Muscle of back (tissue), 11 donors: ENCODE measurements around the gene FYN. TPM values are rescaled to one million over a fixed set of nuclear protein-coding genes. Genes with fewer than 3 reads are reported as not detected.
"Not testable (repeated sequence)": the region's sequence is repeated elsewhere in the genome, so short reads cannot be mapped to it uniquely, and the experiment has no call there.

Experiments
- DNase-seq, 3 donors: peaks; one replicate each; pipeline versions ENCODE4 v3.0.0 to v3.0.0-alpha.2; 2013
- polyA plus RNA-seq, 10 donors: library from polyadenylated mRNA; unstranded; fragments of 120-200 nt; gene quantifications; one replicate each; pipeline ENCODE4 v1.2.1, GENCODE V29; 2013; ENCODE audit not compliant: insufficient read length in 10 of 10

The FYN gene
- polyA plus RNA-seq, 10 donors, result 119 to 184 (median 154) TPM

DNA sequence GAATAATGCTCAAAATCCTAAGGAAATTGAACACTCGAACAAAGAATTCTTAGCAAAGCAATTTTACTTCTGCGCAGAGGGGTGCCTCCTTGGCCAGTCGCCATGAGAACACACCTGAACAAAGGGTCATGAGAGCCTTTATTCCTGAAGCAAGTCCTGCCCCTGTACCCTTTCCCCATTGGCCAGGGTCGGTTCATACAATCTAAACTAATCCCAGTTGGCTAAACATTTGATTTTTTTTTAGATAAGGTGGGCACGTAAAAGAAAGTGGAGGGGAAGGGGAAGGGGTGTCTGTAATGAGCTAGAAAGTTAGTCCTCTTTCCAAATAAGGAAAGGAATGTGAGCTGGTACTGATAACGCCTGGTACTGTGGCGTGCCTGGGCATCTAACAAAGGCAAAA lies 37.9 kb downstream of the FYN start:
- not testable (repeated sequence) for DNase-seq

DNA sequence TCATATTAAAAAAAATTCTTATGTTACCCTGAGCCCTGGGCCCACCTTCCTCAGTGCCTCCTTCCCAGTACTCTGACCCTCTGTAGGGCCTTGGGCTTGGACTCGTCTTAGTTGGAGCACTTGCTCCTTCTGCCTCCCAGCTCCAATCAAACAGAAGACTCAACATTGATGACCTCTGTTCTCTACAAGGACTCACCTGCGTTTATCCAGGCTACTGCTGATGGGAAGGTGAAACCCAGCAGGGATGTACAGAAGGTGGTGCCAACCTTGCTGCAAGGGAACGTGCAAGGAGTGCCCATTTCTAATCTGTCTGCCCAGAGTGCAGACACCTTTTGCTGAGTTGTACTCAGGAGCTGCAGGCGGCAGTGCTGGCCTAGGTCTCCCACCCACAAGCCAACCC lies 38.9 kb downstream of the FYN start:
- no peak for DNase-seq

DNA sequence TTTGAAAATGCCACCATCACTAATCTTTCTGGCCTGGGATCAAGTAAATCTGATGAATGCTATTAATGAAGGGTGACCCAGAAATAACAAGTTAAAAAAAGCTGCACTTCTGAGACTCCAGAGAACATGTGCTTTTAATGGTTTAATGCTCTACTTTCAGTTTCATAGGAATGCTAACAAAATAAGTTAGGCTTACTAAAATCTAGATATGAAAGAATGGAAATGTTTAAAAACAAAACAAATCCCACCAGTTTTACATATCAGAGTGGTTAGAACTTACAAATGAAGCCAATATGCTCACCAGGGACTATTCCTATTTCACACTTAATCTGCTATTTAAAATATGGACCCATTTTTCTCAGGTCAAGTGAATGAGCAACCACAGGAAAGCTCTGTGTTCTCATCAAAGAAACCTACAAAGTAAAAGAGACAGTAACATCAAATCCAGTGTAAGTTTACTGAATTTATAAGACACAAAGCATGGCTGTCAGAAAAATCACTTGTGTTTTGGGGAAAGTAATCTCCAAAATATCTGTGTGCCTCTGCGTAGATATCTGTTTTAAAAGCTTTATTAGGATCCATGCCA lies 40.3 kb downstream of the FYN start:
- DNase-seq, result no peak

DNA sequence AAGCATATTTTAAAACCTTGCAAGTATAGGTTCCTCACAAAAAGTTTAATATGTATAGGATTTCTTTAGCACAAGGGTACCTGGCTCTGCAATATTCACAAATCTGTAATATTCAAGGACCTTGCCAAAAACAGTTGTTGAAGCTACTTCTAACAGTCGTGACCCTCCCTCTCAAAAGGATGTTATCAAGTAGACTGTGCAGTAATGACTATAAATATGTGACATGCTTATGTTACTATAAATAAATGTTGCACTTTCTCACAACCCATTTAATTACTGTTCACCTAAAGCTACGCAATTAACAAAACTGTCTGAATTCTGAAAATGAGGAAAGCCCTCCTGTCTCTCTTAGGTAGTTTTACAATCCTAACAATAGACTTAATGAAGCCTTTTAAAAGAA lies 41.8 kb downstream of the FYN start:
- no peak for DNase-seq

DNA sequence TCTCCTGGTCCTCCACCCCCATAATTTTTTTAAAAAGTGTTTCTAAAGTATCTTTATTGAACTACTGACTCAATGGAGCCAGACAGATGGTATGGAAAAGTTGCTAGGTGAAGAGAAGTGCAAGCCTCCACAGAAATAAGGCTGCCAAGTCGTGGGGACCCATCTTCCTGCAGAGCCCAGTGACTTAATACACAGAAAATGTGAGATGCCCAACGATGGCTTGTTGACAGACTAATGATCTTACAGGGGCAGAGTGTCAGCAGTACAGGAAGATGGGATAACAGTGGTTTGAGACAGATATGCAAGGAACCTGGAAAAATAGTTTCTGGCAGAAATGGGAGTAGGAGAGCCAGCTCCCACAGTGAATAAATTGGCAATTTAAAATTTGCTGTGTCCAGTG lies 43.3 kb downstream of the FYN start:
- no peak for DNase-seq

DNA sequence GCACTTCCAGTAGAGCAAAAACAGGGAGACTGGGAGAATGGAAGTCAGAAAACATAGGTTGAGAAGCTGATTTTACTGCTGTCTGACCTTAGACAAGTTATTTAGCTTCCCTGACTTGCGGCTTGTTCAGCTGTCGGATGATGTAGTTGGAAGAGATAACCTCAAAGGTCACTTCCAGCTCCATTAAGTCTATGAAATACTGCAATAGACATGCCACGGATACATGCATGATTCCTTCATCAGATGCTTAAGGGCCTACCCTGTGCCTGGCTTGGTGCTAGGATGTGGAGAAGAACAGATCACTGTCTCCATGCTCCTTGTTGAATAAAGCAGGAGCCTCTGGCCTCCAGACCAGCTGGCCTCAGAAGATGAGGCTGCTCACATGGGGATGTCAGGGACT lies 43.7 kb downstream of the FYN start:
- no peak for DNase-seq

DNA sequence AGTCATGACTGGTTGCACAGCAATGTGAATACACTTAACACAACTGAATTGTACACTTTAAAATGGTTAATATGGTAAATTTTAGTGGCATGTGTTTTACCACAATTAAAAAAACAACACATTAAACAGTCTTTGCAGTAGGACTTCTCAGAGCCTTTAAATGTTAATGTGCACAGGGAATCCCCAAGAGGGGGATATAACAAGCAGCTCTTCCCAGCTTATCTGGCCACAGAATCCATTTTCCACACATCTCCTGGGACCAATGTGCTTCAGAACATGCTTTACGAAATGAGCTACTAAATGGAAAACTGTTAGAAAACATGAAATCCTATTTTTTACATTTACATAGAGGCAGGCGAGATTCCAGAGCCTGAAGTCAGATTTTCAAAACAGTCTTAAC lies 44.4 kb downstream of the FYN start:
- DNase-seq, result no peak

DNA sequence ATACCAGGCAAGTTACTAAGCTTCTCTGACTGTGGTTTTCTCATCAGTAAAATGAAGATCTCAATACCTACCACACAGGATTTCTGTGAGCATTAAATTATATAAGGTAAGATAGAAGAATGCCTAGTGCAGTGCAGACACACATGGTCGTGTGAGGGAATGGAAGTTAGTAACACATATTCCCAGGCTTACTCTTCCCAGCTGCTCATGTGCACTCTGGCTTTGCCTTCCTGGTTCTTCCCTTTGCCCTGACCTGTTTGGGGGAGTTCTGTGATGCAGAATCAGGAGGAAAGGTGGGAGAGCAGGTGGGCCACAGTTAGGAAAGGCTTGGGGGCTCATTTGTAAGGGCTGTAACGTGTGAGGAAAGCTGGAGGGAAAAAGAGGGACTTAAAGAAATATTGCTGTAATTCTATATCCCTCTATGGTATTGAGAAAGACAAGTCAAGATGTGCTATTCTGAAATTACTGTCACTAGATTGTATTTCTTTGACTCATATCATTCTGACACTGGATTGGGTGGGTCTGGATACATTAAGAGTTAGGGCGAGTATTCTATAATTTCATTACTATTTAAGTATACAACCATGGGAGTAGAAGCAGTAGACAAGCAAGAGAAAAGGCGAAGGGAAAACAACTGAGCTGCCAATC lies 47.7 kb downstream of the FYN start:
- DNase-seq, result no peak

DNA sequence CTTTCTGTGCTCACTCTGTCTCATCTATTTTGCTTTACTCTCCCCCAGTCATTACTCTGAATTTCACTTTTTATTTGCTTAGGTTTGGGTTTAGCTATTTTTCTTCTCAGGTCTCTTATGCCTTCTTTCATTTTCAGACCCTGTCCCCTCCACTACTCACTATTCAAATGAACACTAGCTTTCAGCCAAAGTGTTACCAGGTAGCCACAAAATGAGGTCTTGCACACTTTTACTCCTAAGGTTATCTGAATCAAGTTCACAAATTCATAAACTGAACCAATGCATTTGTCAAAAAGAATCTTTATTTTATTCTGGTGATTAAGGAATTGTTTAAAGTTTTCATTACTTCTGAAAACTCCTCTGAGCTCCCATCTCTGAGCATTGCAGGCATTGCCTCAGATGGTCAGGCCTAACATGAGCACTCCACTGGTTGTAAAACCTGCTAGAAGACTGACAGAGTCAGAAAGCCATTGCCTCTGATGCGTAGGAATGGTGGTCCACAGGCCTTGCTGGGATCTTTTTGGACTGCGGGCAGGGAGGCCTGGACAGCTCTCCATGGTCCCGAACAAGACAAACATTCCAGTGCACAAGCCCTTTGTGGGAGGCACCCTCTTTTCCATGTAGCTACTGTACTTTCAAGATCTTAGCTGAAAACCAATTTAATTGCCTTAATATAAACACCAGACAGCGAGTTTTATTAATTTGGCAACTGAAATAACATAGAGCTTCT lies 48.5 kb downstream of the FYN start:
- no peak for DNase-seq

DNA sequence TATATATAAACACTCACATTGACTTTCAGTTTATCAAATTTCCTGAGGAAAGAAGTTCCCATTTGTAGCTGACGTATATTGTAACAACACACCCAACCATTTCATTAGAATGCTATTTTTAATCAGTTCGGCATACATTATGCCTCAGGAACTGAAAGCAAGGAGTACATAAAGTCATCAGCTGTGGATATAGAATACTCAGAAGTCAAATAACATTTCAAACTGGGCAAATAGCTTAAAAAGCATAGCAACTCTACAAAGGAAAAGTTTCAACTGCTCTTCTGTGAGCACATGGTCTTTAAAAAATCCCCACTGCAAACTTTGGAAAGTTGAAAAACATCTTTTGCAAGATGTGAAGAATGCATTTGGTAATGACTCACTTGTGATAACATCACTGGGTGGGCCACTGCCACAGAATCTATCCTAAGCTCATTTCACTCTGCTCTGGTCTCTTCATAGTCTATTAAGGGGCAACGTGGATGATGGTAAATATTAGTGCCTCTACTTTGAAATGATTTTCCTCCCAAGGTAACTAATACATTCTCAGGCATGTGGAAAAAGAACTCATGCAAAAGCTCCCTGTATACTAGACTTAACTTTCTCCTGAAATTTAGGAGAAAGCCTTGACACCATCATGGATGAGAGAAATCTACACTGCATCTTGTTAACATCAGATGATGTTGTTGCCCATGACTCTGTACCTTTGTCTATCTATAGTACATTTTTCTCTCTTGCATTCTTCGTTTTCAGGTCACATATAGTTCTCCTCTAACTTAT lies 49.2 kb downstream of the FYN start:
- peak in 2 of 3 donors; percentile 64 to 66 for DNase-seq

DNA sequence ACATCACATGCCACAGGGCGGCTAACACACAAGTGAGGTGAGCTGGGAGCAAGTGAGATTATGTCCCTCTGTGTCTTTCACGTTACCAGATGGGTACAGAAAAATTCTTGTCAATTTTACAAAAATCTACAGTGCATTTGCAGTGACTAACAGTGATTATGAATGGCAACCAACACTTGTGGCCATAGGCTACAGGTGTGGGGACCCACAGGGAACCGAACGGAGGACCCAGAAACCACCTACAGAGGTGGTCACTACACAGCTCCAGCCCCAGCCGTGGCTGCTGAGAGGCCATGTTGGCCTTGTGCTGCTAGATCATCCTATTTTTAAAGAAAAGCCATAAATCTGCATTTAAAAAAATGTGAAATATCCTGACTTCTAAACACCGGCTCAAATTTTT lies 50.2 kb downstream of the FYN start:
- DNase-seq, result no peak

DNA sequence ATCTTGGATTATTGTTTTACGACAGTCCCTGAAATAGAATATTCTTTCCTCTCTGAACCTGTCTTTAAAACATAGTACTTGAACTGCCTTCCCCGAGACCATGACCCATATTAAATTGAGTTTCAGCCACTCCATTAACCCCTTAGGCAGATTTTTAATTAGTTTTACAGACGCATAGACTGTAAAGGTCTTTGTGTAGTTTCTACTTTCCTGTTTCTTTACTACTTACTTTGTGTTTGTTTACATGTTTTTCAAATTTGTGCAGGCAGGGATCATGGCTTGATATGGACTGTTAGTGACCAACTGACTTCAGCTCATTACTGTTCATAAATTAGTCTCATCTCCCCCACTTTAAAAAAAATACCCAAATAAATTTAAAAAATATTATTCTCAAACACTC lies 53.8 kb downstream of the FYN start:
- DNase-seq, result no peak

DNA sequence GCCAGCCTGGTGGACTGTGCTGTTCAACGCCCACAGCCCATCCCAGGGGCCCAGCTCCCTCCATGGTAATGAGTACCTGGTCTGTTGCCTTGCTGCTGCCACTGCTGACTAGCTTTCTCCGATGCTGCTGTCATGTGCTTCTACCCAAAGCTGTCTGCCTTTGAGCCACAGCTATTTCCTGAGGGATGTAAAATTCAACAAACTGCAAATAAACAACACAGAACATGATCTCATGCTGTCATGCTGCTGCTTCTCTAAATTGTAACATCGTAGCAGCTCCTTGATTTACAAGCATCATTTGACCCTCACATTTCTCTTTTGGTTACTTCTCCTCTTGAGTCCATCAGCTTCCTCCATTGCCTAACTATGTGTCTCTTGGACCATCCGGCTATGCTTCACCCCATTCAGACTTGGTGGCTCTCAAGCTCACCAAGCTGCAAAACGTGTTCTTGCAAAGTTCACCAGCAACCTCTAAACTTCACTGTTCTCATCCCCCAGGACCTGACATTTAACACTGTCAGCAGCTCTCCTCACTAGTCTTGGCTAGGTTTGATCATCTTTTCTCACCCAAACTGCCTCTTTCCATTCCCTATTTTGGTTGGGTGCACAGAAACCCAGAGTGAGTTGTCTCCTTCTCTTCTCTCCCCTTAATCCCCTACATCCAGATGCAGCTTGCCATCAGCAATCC lies 54.6 kb downstream of the FYN start:
- DNase-seq, result peak in 1 of 3 donors; percentile 43

DNA sequence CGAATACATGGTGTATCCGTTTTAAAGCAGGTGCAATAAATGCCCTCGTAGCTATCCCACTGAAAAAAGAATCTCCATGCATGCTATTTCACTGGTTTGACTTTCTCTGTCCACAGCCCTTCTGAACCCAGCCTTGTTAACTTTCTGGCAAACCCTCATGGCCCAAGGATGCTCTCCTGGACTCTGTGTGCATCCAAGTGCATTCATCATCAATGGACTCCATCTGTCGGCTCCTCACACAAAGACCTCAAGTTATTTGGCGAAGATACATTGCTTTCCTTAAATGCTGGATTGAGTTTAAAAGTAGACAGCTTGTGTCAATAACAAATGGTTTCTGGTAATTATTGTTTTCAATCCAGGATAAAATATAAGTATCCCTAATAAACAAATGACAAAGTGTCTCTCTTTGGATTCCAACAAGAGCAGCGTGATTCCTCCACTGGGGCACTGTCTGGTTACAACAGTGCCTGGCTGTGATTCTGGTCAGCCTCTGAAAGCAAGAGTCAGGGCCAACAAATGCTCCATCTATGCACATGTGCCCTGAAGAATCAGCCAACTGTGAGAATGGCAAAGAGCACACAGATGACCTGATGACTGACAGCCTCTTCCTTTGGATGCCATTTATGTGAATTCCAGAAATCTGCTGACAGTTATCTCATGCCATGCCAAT lies 55.7 kb downstream of the FYN start:
- DNase-seq, result peak in 2 of 3 donors; percentile 59 to 67

DNA sequence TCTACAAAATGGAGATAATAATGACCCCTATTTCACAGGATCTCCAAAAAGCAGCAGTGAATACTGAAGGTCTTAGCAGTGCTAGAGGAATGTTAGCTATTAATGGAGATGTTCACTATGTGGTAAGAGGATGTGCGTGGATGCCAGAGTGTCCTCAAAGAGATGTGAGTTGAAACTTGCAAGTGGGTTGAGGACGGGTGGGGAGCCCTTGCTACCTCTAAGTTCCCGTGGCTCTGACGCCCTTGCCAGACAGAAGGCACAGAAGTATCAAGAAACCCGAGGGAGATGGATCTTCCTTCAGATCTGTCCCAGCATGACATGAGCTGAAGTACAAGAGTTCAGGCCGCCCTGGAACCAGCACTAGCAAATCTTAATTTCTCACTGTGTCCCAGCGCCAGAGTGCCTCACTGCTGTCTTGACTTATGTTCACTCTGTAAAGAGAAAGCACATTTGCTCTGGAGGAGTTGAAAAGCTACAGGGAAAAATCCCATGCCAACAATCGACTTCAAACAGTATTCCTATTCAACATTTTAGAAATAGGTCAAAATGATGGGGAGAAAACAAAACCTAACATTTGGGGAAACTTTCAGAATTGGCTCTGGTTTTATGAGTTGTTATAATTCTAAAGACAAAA lies 59.5 kb downstream of the FYN start:
- DNase-seq, result no peak

DNA sequence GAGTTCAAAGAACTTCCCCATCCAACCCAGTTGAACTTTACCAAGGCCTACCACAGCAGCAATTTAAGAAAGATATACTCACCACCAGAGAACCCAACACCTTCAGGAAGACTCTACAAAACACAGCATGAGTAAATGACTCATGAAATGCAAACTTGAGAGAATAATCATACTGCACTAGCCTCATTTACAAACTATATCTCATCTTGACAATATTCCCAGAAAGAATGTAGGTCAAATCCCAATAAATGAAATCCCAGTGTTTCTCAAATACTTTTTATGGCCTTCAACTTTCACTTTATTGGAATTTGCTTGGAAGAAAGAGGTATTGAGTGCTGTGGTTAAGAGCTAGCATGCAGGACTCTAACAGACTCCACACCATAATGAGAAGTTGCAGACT lies 60.0 kb downstream of the FYN start:
- DNase-seq, result peak in 1 of 3 donors; percentile 68

DNA sequence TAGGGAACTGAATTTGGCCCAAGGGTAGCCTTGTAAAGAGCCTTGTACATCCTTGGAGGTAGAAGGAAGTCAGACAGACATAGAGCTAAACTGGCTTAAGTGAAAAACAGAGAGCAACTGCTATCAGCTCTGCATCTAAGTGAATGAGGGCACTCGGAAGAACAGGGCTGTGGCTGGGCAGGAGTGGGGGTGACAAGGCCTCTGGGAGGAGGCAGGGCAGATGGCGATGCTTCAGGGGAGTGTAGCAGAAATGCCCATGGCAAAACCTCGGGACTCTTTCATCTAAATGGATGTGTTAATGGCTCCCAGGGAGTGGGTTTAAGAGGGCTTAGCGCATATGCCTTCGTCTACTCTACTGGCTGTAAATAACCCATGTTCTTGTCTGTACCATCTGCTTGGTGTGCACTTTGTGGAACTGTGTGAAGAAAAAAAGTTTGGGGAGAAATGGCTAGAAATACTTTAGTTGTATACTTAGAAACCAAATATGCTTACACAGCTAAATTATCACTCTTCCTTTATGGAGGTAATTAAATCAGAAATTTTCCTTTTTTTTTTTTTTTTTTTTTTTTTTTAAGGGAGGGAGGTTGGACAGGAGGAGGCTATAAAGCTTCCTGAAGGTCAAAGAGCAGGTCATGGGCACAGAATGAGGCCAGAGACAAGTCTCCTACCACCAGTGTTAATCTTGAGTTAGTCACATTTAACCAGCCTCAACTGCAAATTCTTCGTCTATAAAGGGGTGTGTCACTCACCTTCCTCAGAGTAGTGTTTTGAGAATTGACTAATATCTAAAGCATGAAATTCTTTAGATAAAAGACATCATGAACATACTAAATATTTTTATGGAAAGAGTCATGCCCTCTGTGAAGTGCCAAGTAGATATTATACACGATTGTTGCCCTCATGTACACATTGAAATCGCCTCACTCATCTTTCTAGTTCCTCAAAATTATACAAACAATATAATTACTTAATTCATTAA lies 60.9 kb downstream of the FYN start:
- no peak for DNase-seq

DNA sequence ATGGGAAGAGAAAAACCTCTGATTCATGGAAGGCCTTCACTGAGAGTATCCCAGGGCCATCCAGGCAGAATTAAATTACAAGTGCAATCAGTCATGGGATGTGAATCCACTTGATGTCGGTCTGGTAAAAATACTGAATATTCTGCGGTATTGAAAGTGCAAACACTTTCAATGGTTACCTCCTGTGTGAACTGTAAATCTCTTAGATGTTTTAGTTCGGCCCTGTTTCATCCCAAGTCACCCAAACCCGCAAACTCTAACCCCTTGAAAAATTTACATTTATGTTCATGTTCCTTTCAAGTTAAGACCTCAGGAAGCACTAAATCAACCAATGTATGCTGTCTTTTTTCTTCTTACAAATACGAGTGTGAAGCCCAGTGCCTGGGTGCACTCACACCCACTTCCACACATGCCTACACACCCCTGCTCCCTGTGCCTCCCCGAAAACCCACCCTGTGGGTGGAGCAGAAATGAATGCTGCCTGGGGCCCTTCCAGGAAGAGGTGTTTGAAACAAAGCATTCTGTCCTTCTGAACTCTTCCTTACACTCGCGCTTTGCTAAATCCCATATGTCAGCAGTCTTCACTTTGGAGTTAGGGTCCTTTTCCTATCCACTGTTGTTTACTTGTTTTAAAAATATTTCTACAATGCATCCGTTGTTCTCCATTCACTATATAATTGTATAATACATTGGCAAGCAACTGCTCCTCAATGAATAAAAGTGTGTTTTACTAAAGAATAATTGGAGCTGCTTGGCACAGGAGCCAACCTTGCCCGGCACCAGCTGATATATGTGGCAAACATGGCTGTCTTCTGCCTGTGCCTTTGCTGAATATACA lies 62.7 kb downstream of the FYN start:
- DNase-seq, result no peak

DNA sequence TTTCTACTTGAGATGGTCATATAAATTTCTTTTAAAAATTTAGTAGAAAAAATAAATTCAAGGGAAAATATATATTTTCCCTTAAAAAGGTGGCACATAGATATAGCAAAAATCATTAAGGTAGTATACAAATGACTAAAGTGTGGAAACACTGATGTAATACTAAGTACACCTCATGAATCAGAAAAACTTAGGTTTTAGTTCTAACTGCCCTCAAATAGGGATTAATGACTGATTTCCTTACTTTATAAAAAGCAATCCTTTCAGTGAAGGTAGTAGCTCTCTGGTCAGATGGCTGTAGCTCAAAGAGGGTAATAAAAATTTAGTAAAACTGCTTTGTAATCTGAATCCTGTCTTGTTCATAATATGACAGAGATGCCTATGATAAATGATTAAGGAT lies 63.5 kb downstream of the FYN start:
- DNase-seq, result no peak
